ENCODE measurements around the gene SLC1A4.

DNA sequence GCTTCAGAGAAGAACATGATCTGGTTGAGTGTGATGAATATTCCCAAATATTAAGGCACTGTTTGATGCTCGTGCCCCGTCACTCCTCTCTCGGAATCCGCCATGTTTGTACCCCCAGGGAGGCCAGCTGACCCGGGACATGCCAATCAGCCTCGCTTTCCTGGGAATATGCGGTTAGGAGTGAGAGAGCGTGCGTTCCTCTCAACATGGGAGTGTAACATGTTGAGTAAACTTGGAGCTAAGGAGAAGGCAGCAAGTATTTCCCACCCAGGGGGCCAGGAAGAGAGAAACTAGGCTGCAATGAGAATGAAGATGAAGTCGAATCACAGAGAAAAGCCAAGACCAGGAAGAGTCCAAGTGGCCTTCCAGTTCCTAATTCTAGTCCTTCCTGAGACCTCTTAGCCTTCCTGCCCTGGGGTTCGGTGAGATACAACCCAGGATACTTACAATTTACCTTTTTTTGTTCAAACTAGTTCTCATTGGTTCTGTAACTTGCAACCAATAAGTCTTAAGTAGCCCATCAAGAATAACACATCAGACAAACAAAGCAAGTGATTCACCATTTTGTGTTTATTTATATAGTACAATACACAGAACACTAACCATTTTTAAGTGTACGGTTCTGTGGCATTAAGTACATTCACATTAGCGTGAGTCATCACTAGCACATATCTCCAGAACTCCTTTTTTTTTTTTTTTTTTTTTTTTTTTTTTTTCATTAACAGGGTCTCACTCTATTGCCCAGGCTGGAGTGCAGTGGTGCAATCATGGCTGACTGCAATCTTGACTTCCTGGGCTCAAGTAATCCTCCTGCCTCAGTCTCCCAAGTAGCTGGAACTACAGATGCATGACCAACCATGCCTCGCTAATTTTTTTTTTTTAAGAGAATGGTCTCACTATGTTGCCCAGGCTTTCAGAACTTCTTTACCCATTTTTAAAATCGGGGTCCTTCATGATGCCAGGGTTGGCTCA lies 36.4 kb upstream of the SLC1A4 start:
- TF ChIP-seq, protein P1, sequence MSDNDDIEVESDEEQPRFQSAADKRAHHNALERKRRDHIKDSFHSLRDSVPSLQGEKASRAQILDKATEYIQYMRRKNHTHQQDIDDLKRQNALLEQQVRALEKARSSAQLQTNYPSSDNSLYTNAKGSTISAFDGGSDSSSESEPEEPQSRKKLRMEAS (IDR thresholded peaks at IDR 0.05): no peak
- TF ChIP-seq, protein P2, sequence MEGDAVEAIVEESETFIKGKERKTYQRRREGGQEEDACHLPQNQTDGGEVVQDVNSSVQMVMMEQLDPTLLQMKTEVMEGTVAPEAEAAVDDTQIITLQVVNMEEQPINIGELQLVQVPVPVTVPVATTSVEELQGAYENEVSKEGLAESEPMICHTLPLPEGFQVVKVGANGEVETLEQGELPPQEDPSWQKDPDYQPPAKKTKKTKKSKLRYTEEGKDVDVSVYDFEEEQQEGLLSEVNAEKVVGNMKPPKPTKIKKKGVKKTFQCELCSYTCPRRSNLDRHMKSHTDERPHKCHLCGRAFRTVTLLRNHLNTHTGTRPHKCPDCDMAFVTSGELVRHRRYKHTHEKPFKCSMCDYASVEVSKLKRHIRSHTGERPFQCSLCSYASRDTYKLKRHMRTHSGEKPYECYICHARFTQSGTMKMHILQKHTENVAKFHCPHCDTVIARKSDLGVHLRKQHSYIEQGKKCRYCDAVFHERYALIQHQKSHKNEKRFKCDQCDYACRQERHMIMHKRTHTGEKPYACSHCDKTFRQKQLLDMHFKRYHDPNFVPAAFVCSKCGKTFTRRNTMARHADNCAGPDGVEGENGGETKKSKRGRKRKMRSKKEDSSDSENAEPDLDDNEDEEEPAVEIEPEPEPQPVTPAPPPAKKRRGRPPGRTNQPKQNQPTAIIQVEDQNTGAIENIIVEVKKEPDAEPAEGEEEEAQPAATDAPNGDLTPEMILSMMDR (IDR thresholded peaks at IDR 0.05; ENCODE audit: low read depth, low read length, missing input control): no peak
- TF ChIP-seq SP1 (IDR thresholded peaks at IDR 0.05) (no peak), EGR1 (IDR thresholded peaks at IDR 0.05; ENCODE audit: low read depth in 2 of 2) (no peak), TAF1 (conservative IDR thresholded peaks at IDR 0.05) (no peak)

Measured in liver (tissue), 3 donors.